ENCODE results near the gene FKBP9.
"Not testable (repeated sequence)": the region's sequence is repeated elsewhere in the genome, so short reads cannot be mapped to it uniquely, and the experiment has no call there.

The FKBP9 gene

GRCh38 chr7:32957326-32958045, at the start of gene FKBP9:
Gene FKBP9, plus strand, starts transcription at chr7:32957440. Its CDS starts 134 bp downstream, at chr7:32957574.
- peak; percentile 98 for DNase-seq (ENCODE audit: low spot score)

- DNase-seq (ENCODE audit: low spot score) = no peak
These were observed 47.0 kb upstream of the FKBP9 start for GRCh38 chr7:32910195-32910594.

GRCh38 chr7:32914184-32914583, 43.1 kb upstream of the FKBP9 start:
- DNase-seq (ENCODE audit: low spot score) = no peak

- DNase-seq (ENCODE audit: low spot score) = no peak
These were observed 42.2 kb upstream of the FKBP9 start for GRCh38 chr7:32915041-32915536.

GRCh38 chr7:32916006-32916405, 41.2 kb upstream of the FKBP9 start:
- DNase-seq (ENCODE audit: low spot score) = no peak

- DNase-seq (ENCODE audit: low spot score) = not testable (repeated sequence)
These were observed 40.2 kb upstream of the FKBP9 start for GRCh38 chr7:32916994-32917393.

GRCh38 chr7:32921896-32922295, 35.3 kb upstream of the FKBP9 start:
- DNase-seq (ENCODE audit: low spot score) = no peak

GRCh38 chr7:32928785-32929298, 28.4 kb upstream of the FKBP9 start:
- no peak for DNase-seq (ENCODE audit: low spot score)

GRCh38 chr7:32929430-32930143, 27.7 kb upstream of the FKBP9 start:
- DNase-seq (ENCODE audit: low spot score) = no peak

- DNase-seq (ENCODE audit: low spot score) = no peak
These were observed 26.9 kb upstream of the FKBP9 start for GRCh38 chr7:32930378-32930777.

GRCh38 chr7:32935558-32935957, 21.7 kb upstream of the FKBP9 start:
- peak; percentile 40 for DNase-seq (ENCODE audit: low spot score)

- DNase-seq (ENCODE audit: low spot score) = no peak
These were observed 20.6 kb upstream of the FKBP9 start for GRCh38 chr7:32936689-32937088.

GRCh38 chr7:32937344-32938174, 19.7 kb upstream of the FKBP9 start:
- DNase-seq (ENCODE audit: low spot score) = peak; percentile 39

GRCh38 chr7:32941181-32941580, 16.1 kb upstream of the FKBP9 start:
- DNase-seq (ENCODE audit: low spot score) = no peak

- DNase-seq (ENCODE audit: low spot score) = peak; percentile 23
These were observed 15.4 kb upstream of the FKBP9 start for GRCh38 chr7:32941681-32942414.

GRCh38 chr7:32942415-32943251, 14.6 kb upstream of the FKBP9 start:
- DNase-seq (ENCODE audit: low spot score) = peak; percentile 93

GRCh38 chr7:32943252-32944030, 13.8 kb upstream of the FKBP9 start:
- no peak for DNase-seq (ENCODE audit: low spot score)

- no peak for DNase-seq (ENCODE audit: low spot score)
These were observed 9.7 kb upstream of the FKBP9 start for GRCh38 chr7:32947420-32947983.

GRCh38 chr7:32948202-32948601, 9.0 kb upstream of the FKBP9 start:
- DNase-seq (ENCODE audit: low spot score) = no peak
